Upper lobe of left lung (tissue), 6 donors: ENCODE measurements around the gene SMG9. TPM values are rescaled to one million over a fixed set of nuclear protein-coding genes. Genes with fewer than 3 reads are reported as not detected.

Source experiments
- ATAC-seq, 2 donors: fragments of 200-7000 bp; cut with Tn5 transposase; one replicate each; pipeline ENCODE4 v1.9.1; 2022; ENCODE audit warnings: mild to moderate bottlenecking in 2 of 2, moderate library complexity in 2 of 2; ENCODE audit not compliant: low FRiP score in 2 of 2
- DNase-seq, 2 donors: peaks; one replicate each; pipeline ENCODE4 v3.0.0-alpha.2; 2019 to 2020
- H3K27ac ChIP-seq, 4 donors: fragments of 200-600 bp; sonication (generic); one replicate each; pipeline ENCODE4 v1.5.1; 2016 to 2019
- H3K27me3 ChIP-seq, 4 donors: fragments of 200-600 bp; sonication (generic); one replicate each; pipeline ENCODE4 v1.5.1; 2017 to 2019
- H3K36me3 ChIP-seq, 4 donors: fragments of 200-600 bp; sonication (generic); one replicate each; pipeline ENCODE4 v1.5.1; 2016 to 2019
- H3K4me1 ChIP-seq, 4 donors: fragments of 200-600 bp; sonication (generic); one replicate each; pipeline ENCODE4 v1.5.1; 2018 to 2019
- H3K4me3 ChIP-seq, 4 donors: fragments of 200-600 bp; sonication (generic); one replicate each; pipeline ENCODE4 v1.5.1; 2017 to 2019; ENCODE audit warnings: mild to moderate bottlenecking in 2 of 4, moderate library complexity in 1 of 4
- H3K9me3 ChIP-seq, 4 donors: fragments of 200-600 bp; sonication (generic); one replicate each; pipeline ENCODE4 v1.5.1; 2018 to 2019
- EP300 ChIP-seq, 4 donors: sonication (generic); formaldehyde crosslinking; IDR thresholded peaks; one replicate each; pipeline ENCODE4 v1.5.1; 2017; ENCODE audit warnings: antibody characterized with exemption in 4 of 4, control low read depth in 2 of 4
- POLR2A ChIP-seq, 4 donors: fragments of 450-650 bp; IDR thresholded peaks; one replicate each; pipeline ENCODE4 v1.5.1; 2016 to 2017; ENCODE audit warnings: antibody characterized with exemption in 4 of 4, mild to moderate bottlenecking in 2 of 4
- POLR2AphosphoS5 ChIP-seq, 2 donors: sonication (generic); formaldehyde crosslinking; IDR thresholded peaks; one replicate each; pipeline ENCODE4 v1.5.1; 2017; ENCODE audit warnings: antibody characterized with exemption in 2 of 2
- WGBS, 2 donors: methylation state at CpG; one replicate each; pipeline ENCODE4 v1.1.5; 2017 to 2018; 5-methylcytosine and 5-hydroxymethylcytosine counted together
- total RNA-seq, 6 donors: library from RNA; depleted of rRNA in 4 of 6; stranded (reverse); fragments of >200 nt in 4 of 6; gene quantifications; one replicate each; pipeline versions ENCODE4 v1.1.0 to v1.2.1, GENCODE V29; 2016 to 2021
- TF ChIP-seq, protein P1 (sequence below), 6 experiments: fragments of 450-650 bp in 4 of 6; fragments of 200-600 bp in 2 of 6; sonication (generic) in 2 of 6; IDR thresholded peaks; one replicate each; pipeline ENCODE4 v1.5.1; 2016 to 2019; ENCODE audit warnings: antibody characterized with exemption in 6 of 6
- donor health status: DM: no; HTN: no; CAD: no; lungs with moderate emphysema.
- donor health status: DM: no; HTN: yes; CAD: no; lungs with severe emphysema.

SMG9 gene
- total RNA-seq, 6 donors from 2014 or later: 23.0 to 119 (median 52.9) TPM

DNA sequence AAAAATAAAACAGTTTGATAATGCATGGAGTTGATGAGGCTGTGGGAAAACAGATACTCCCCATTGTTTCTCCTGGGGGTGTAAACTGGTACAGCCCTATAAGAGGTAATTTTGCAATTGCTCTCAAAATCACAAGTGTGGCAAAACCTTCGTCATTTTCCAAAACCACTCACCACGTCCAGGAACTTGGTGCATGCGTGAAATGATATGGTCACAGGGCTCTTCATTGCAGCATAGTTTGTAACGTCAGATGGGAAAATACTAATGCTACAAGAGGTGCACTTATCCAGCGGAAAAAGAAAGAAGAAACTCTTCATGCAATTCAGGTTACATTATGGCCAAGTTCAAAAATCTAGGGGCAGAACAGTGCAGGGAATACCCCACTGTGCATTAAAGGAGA is 72.9 kb downstream of the SMG9 start:
- ATAC-seq (no peak), DNase-seq (no peak)
- WGBS, 2 donors: 48 to 57% methylated on average over 5 of the region's 5 CpGs

DNA sequence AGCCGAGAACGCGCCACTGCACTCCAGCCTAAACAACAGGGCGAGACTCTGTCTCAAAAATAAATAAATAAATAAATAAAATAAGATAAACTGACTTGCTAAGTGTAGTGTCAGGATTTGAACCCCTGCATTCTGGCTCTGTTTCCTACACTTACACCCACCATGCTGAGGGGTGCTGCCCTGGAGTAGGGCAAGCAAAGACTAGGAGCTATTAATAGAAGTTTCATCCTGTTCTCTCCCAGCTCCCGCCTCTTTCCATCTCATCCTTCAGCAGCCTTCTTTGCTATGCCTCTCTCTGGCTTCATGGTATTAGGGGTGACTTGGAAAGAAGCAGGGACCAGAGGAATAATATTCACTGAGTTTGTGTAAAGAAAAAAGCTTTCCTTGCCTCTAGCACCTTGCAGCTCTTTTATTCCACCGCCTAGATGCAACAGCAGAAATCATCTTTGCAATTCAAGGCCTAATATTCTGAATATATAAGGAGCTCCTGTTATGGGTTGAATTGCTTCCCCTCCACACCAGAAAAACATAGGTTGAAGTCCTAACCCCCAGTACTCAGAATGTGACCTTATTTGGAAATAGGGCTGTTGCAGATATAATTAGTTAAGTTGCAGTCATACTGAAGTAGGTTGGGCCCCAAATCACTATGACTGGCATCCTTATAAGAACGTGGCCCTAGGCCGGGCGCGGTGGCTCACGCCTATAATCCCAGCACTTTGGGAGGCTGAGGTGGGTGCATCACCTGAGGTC is 76.1 kb downstream of the SMG9 start:
- H3K9me3 ChIP-seq: no peaks in the 10 kb centered on the region
- H3K4me3 ChIP-seq: no peak overlapping the region
- no peak for ATAC-seq
- peaks cover 0 to 11% (median 8%) of the 10 kb centered on the region in 4 donors for H3K4me1 ChIP-seq
- no peak for TF ChIP-seq POLR2AphosphoS5 (IDR thresholded peaks at IDR 0.05)
- TF ChIP-seq POLR2A (IDR thresholded peaks at IDR 0.05): no peak
- TF ChIP-seq, protein P1, sequence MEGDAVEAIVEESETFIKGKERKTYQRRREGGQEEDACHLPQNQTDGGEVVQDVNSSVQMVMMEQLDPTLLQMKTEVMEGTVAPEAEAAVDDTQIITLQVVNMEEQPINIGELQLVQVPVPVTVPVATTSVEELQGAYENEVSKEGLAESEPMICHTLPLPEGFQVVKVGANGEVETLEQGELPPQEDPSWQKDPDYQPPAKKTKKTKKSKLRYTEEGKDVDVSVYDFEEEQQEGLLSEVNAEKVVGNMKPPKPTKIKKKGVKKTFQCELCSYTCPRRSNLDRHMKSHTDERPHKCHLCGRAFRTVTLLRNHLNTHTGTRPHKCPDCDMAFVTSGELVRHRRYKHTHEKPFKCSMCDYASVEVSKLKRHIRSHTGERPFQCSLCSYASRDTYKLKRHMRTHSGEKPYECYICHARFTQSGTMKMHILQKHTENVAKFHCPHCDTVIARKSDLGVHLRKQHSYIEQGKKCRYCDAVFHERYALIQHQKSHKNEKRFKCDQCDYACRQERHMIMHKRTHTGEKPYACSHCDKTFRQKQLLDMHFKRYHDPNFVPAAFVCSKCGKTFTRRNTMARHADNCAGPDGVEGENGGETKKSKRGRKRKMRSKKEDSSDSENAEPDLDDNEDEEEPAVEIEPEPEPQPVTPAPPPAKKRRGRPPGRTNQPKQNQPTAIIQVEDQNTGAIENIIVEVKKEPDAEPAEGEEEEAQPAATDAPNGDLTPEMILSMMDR (IDR thresholded peaks at IDR 0.05): no peak
- no peak for TF ChIP-seq EP300 (IDR thresholded peaks at IDR 0.05)
- no peaks in the 10 kb centered on the region for H3K27me3 ChIP-seq
- no peak overlapping the region for H3K27ac ChIP-seq
- 92 to 95% methylated on average over 11 of the region's 11 CpGs for WGBS, 2 donors
- H3K36me3 ChIP-seq: no peaks in the 10 kb centered on the region
- no peak for DNase-seq

More for the DNA sequence above, 72.9 kb downstream of the SMG9 start:
- H3K27ac ChIP-seq: no peak overlapping the region
- H3K4me1 ChIP-seq: no peaks in the 10 kb centered on the region
- TF ChIP-seq, protein P1 (IDR thresholded peaks at IDR 0.05): no peak
- TF ChIP-seq POLR2AphosphoS5 (IDR thresholded peaks at IDR 0.05): peak in 1 of 2 donors; percentile 63
- TF ChIP-seq EP300 (IDR thresholded peaks at IDR 0.05): peak; percentile 8 to 74 (median 54)
- no peaks in the 10 kb centered on the region for H3K9me3 ChIP-seq
- no peaks in the 10 kb centered on the region for H3K36me3 ChIP-seq
- H3K4me3 ChIP-seq: no peak overlapping the region
- H3K27me3 ChIP-seq: no peaks in the 10 kb centered on the region

Other genes starting within 250 kb of the SMG9 start
- 10 to 100 TPM; 27.4 to 69.2 (median 41.4) TPM for gene ETHE1, start 227.8 kb downstream of the SMG9 start, total RNA-seq
- gene ZNF575, start 221.8 kb downstream of the SMG9 start, total RNA-seq: 1 to 10 TPM in 4 of 6 donors, under 1 TPM in 1, not detected in 1; 0.76 to 4.4 (median 2.7) TPM
- 10 to 100 TPM; 24.2 to 30.1 (median 26.4) TPM for gene XRCC1, start 179.4 kb downstream of the SMG9 start, total RNA-seq
- gene PINLYP, start 179.2 kb downstream of the SMG9 start, total RNA-seq: 1 to 10 TPM; 1.8 to 9.4 (median 4.1) TPM
- 10 to 100 TPM; 17.2 to 25.1 (median 23.2) TPM for gene IRGQ, start 158.8 kb downstream of the SMG9 start, total RNA-seq
- 10 to 100 TPM in 3 of 6 donors, 1 to 10 TPM in 3; 3.1 to 15.6 (median 7.8) TPM for gene ZNF576, start 158.4 kb downstream of the SMG9 start, total RNA-seq
- gene SRRM5, start 142.9 kb downstream of the SMG9 start, total RNA-seq: 1 to 10 TPM in 2 of 6 donors, under 1 TPM in 3, not detected in 1; 0.17 to 2.1 (median 0.30) TPM
- gene ZNF428, start 135.3 kb downstream of the SMG9 start, total RNA-seq: 10 to 100 TPM; 10.5 to 37.0 (median 31.4) TPM
- 1 to 10 TPM; 6.2 to 9.2 (median 7.8) TPM for gene CADM4, start 115.1 kb downstream of the SMG9 start, total RNA-seq
- 100 to 1,000 TPM in 4 of 6 donors, 10 to 100 TPM in 2; 48.4 to 179 (median 104) TPM for gene PLAUR, start 84.8 kb downstream of the SMG9 start, total RNA-seq
- not detected for gene IRGC, start 38.9 kb downstream of the SMG9 start, total RNA-seq
- 10 to 100 TPM in 3 of 6 donors, 1 to 10 TPM in 3; 4.7 to 43.0 (median 10.4) TPM for gene KCNN4, start 26.0 kb upstream of the SMG9 start, total RNA-seq
- 1 to 10 TPM; 2.7 to 9.9 (median 6.0) TPM for gene LYPD5, start 47.5 kb upstream of the SMG9 start, total RNA-seq
- gene ZNF283, start 72.4 kb upstream of the SMG9 start, total RNA-seq: 10 to 100 TPM in 1 of 6 donors, 1 to 10 TPM in 5; 2.9 to 11.7 (median 6.7) TPM
- 1 to 10 TPM in 3 of 6 donors, under 1 TPM in 2, not detected in 1; 0.46 to 2.1 (median 1.1) TPM for gene ZNF404, start 129.0 kb upstream of the SMG9 start, total RNA-seq
- gene ZNF45, start 180.3 kb upstream of the SMG9 start, total RNA-seq: 10 to 100 TPM in 5 of 6 donors, 1 to 10 TPM in 1; 5.9 to 15.8 (median 11.0) TPM
- gene ZNF221, start 196.3 kb upstream of the SMG9 start, total RNA-seq: 10 to 100 TPM in 1 of 6 donors, 1 to 10 TPM in 5; 1.4 to 16.8 (median 3.5) TPM
- 1 to 10 TPM; 3.4 to 8.6 (median 5.7) TPM for gene ZNF155, start 229.2 kb upstream of the SMG9 start, total RNA-seq
- gene ZNF230, start 248.0 kb upstream of the SMG9 start, total RNA-seq: 1 to 10 TPM; 2.2 to 6.4 (median 4.7) TPM